SU-DHL-6 (cell line): ENCODE measurements around the gene AGFG2.
A peak's percentile ranks its signal among the peaks of the same experiment; 100 is the strongest.
"Not testable (repeated sequence)": the region's sequence is repeated elsewhere in the genome, so short reads cannot be mapped to it uniquely, and the experiment has no call there.

Experiments used
- H2AFZ ChIP-seq: fragments of 200-600 bp; sonication (generic); 2 replicates; pipeline ENCODE4 v1.6.1; 2014; ENCODE audit warnings: low read depth, mild to moderate bottlenecking, moderate library complexity, mixed read lengths, antibody characterized with exemption, low read length; ENCODE audit not compliant: severe bottlenecking
- H3F3A ChIP-seq: fragments of 200-600 bp; shearing (Covaris generic); 2 replicates; pipeline ENCODE4 v1.6.0; 2016; ENCODE audit warnings: antibody characterized with exemption, mild to moderate bottlenecking; ENCODE audit not compliant: insufficient read depth
- H3K27ac ChIP-seq: fragments of 200-600 bp; sonication (generic); 2 replicates; pipeline ENCODE4 v1.5.1; 2016; ENCODE audit warnings: low read depth, mild to moderate bottlenecking, low read length, moderate library complexity, mixed read lengths
- H3K27me3 ChIP-seq: fragments of 200-600 bp; sonication (generic), shearing (Covaris generic); 2 replicates; pipeline ENCODE4 v1.6.0; 2014; ENCODE audit warnings: mild to moderate bottlenecking, low read length
- H3K36me3 ChIP-seq: fragments of 200-600 bp; sonication (generic); 2 replicates; pipeline ENCODE4 v1.6.1; 2014; ENCODE audit warnings: mild to moderate bottlenecking, low read length, mixed read lengths
- H3K4me2 ChIP-seq: fragments of 300-600, 200-600 bp; shearing (Covaris generic), sonication (generic); 2 replicates; pipeline ENCODE4 v1.6.0; 2014; ENCODE audit warnings: low read length, low read depth, mild to moderate bottlenecking; ENCODE audit not compliant: poor library complexity, severe bottlenecking
- H3K4me3 ChIP-seq: fragments of 200-600 bp; sonication (generic); 2 replicates; pipeline ENCODE4 v1.5.1; 2014; ENCODE audit warnings: antibody characterized with exemption, low read length, mild to moderate bottlenecking, mixed read lengths; ENCODE audit not compliant: insufficient read depth, poor library complexity, severe bottlenecking
- H3K79me2 ChIP-seq: fragments of 200-600 bp; sonication (generic); 2 replicates; pipeline ENCODE4 v1.6.1; 2014; ENCODE audit warnings: mild to moderate bottlenecking, low read length, moderate library complexity; ENCODE audit not compliant: insufficient read depth
- H3K9ac ChIP-seq: fragments of 200-600 bp; sonication (generic); 2 replicates; pipeline ENCODE4 v1.7.0; 2014; ENCODE audit warnings: mild to moderate bottlenecking, low read length
- H3K9me2 ChIP-seq: fragments of 200-600 bp; sonication (generic); replicated peaks from 2 replicates; pipeline ENCODE4 v1.6.1; 2014; ENCODE audit warnings: low read length; ENCODE audit not compliant: insufficient read depth
- H3K9me3 ChIP-seq: fragments of 200-600 bp; sonication (generic); 2 replicates; pipeline ENCODE4 v1.6.1; 2014; ENCODE audit warnings: low read length, mixed read lengths; ENCODE audit not compliant: insufficient read depth
- H4K20me1 ChIP-seq: fragments of 200-600 bp; sonication (generic); 2 replicates; pipeline ENCODE4 v1.6.1; 2014; ENCODE audit warnings: low read depth, mild to moderate bottlenecking, antibody characterized with exemption, low read length, moderate library complexity, mixed read lengths
- EZH2phosphoT487 ChIP-seq: fragments of 200-600 bp; sonication (generic), shearing (Covaris generic); conservative IDR thresholded peaks from 2 replicates; pipeline ENCODE4 v1.6.1; 2018; ENCODE audit warnings: mild to moderate bottlenecking, antibody characterized with exemption, low read length, moderate library complexity, mixed read lengths
- TF ChIP-seq, protein P1 (sequence below): fragments of 200-600 bp; sonication (generic); IDR thresholded peaks from one replicate; pipeline ENCODE4 v1.5.1; 2017; ENCODE audit warnings: antibody characterized with exemption, mild to moderate bottlenecking, low read length, moderate library complexity; ENCODE audit not compliant: insufficient read depth, poor library complexity, severe bottlenecking

Gene AGFG2

DNA sequence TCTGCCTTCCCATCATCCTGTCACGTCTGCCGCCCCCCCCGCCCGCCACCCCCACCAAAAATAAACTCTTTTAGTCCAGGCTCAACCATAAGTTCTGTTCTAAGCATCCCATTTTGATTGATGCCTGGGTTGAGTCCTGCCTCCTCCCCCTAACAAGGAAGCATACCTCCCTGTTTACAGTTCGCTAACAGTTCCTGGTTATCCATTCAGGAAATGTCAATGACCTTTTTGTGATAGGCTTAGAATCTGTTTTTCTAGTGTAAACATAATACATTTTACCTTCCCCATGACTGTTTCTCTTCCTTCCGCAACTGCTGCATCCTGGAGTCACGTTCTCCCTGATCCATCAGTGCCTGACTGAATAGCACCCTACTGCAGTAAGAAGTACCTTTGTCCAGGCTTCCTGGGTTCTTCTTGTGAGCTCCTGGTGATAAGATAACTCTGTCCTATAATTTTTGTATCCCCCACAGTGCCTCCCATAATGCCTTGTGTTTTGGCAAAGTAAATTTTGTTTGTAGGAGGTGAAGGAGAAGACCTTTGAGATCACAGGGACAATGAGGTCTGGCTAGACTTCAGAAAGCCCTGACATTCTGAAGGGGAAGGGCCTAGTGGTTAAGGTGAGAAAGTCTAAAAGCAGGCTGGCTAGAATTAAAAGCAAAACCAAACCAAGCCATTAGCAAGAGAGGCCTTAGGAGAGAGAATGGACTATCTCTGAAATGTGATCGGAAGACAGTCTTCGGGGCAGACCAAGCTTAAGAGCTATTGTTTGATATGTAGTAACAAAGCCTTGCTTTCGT is 7.3 kb downstream of the AGFG2 start:
- H3K36me3 ChIP-seq: no peaks in the 10 kb centered on the region
- no peaks in the 10 kb centered on the region for H3K9me3 ChIP-seq
- no peak for TF ChIP-seq EZH2phosphoT487
- TF ChIP-seq, protein P1, sequence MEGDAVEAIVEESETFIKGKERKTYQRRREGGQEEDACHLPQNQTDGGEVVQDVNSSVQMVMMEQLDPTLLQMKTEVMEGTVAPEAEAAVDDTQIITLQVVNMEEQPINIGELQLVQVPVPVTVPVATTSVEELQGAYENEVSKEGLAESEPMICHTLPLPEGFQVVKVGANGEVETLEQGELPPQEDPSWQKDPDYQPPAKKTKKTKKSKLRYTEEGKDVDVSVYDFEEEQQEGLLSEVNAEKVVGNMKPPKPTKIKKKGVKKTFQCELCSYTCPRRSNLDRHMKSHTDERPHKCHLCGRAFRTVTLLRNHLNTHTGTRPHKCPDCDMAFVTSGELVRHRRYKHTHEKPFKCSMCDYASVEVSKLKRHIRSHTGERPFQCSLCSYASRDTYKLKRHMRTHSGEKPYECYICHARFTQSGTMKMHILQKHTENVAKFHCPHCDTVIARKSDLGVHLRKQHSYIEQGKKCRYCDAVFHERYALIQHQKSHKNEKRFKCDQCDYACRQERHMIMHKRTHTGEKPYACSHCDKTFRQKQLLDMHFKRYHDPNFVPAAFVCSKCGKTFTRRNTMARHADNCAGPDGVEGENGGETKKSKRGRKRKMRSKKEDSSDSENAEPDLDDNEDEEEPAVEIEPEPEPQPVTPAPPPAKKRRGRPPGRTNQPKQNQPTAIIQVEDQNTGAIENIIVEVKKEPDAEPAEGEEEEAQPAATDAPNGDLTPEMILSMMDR: no peak
- no peaks in the 10 kb centered on the region for H4K20me1 ChIP-seq
- no peaks in the 10 kb centered on the region for H3K27me3 ChIP-seq
- no peak overlapping the region for H3K27ac ChIP-seq
- 0 out of 2 replicates have a peak, but pooled peaks cover 4% of the 10 kb centered on the region for H3F3A ChIP-seq
- H3K4me3 ChIP-seq: no peak overlapping the region
- H3K79me2 ChIP-seq: no peaks in the 10 kb centered on the region
- 0 out of 2 replicates have a peak overlapping the region, but pooled peaks have one; percentile 1 for H3K9ac ChIP-seq
- no peak overlapping the region for H2AFZ ChIP-seq
- H3K4me2 ChIP-seq: no peak overlapping the region
- no peaks in the 10 kb centered on the region for H3K9me2 ChIP-seq

DNA sequence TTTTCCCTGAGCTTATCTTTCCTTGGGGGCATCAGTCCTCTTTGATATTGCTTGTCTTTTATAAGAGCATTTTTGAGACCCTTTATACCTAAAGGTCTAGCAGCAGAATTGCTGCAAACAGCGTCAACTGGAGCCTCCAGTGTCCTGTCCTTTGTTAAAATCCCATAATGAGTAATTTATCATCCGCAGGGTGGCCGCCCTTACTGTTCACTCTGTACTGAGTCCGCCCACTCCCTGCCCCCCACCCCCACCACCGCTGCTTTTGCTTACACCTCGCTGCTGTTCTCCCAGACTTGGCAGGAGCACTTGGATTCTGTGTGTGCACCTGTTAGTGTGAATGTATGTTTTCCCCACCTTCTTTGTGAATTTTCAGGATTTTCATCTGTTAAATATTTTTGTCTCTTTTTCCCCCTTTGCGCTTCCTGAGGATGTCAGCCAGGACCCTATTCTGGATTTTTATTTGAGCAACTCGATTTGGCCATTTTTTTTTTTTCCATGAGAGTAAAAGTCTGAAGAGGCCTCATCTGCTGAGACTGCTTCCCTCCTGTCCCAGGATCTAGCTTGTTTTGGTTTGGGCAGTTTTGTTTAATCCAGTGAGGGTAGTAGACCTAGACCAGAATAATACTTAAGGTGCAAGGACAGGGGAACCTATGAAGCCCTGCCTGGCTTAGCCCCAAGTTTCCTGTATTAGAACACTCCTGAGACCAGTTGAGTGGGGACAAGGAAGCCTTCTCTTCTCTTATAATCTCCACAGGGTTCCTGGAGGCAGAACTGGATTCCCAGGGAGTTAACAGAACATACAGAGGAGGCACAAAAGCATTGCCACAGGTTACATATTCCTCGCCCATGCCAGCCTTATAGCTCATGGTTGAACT is 8.2 kb downstream of the AGFG2 start:
- H3K9me2 ChIP-seq: no peaks in the 10 kb centered on the region
- no peak for TF ChIP-seq EZH2phosphoT487
- TF ChIP-seq, protein P1: no peak
- H2AFZ ChIP-seq: no peak overlapping the region
- H3K4me3 ChIP-seq: no peak overlapping the region
- H3K27ac ChIP-seq: no peak overlapping the region
- H3K9me3 ChIP-seq: no peaks in the 10 kb centered on the region
- no peaks in the 10 kb centered on the region for H4K20me1 ChIP-seq
- H3K79me2 ChIP-seq: no peaks in the 10 kb centered on the region
- no peak overlapping the region for H3K9ac ChIP-seq
- H3K27me3 ChIP-seq: no peaks in the 10 kb centered on the region
- H3K4me2 ChIP-seq: no peak overlapping the region
- 0 out of 2 replicates have a peak, but pooled peaks cover 4% of the 10 kb centered on the region for H3F3A ChIP-seq
- no peaks in the 10 kb centered on the region for H3K36me3 ChIP-seq

- TF ChIP-seq, protein P1: no peak
- TF ChIP-seq EZH2phosphoT487: no peak
- Histone ChIP-seq H2AFZ (no peak overlapping the region), H3K4me3 (no peak overlapping the region), H3K36me3 (no peaks in the 10 kb centered on the region), H3K27me3 (no peaks in the 10 kb centered on the region), H3K9ac (no peak overlapping the region), H3K9me3 (no peaks in the 10 kb centered on the region), H3K79me2 (no peaks in the 10 kb centered on the region), H4K20me1 (no peaks in the 10 kb centered on the region), H3K9me2 (no peaks in the 10 kb centered on the region), H3F3A (0 out of 2 replicates have a peak, but pooled peaks cover 4% of the 10 kb centered on the region), H3K27ac (no peak overlapping the region), H3K4me2 (no peak overlapping the region)
Observed at GRCh38 chr7:100547872-100548271, 8.9 kb downstream of the AGFG2 start.

GRCh38 chr7:100548446-100548845 is 9.4 kb downstream of the AGFG2 start:
- not testable (repeated sequence) for H4K20me1 ChIP-seq, H3K9ac ChIP-seq, H3K36me3 ChIP-seq, H3F3A ChIP-seq, H3K9me2 ChIP-seq, H3K4me2 ChIP-seq, H3K9me3 ChIP-seq, H3K27me3 ChIP-seq, H3K79me2 ChIP-seq, H2AFZ ChIP-seq, H3K27ac ChIP-seq, H3K4me3 ChIP-seq
